Uterus (tissue), 4 donors: ENCODE measurements around the gene TP53I11. TPM values are rescaled to one million over a fixed set of nuclear protein-coding genes. Genes with fewer than 3 reads are reported as not detected.

Experiments
- DNase-seq, 2 donors: peaks; one replicate each; pipeline ENCODE4 v3.0.0-alpha.2; 2019 to 2020
- H3K27ac ChIP-seq, 2 donors: fragments of 200-600 bp; sonication (generic); 1 replicate in 1 of 2; 2 replicates in 1 of 2; pipeline ENCODE4 v1.5.1; 2016 to 2018
- H3K27me3 ChIP-seq, 2 donors: fragments of 200-600 bp; sonication (generic); one replicate each; pipeline ENCODE4 v1.5.1; 2018 to 2019; ENCODE audit warnings: control low read depth in 1 of 2
- H3K36me3 ChIP-seq, 2 donors: fragments of 200-600 bp; sonication (generic); one replicate each; pipeline ENCODE4 v1.5.1; 2019; ENCODE audit warnings: control low read depth in 1 of 2
- H3K4me1 ChIP-seq, 2 donors: fragments of 200-600 bp; sonication (generic); one replicate each; pipeline ENCODE4 v1.5.1; 2018 to 2019; ENCODE audit warnings: control low read depth in 1 of 2
- H3K4me3 ChIP-seq, 2 donors: fragments of 200-600 bp; sonication (generic); 1 replicate in 1 of 2; 2 replicates in 1 of 2; pipeline ENCODE4 v1.5.1; 2018 to 2019; ENCODE audit warnings: mild to moderate bottlenecking in 1 of 2
- H3K9me3 ChIP-seq, 2 donors: fragments of 200-600 bp; sonication (generic); one replicate each; pipeline ENCODE4 v1.5.1; 2019; ENCODE audit warnings: control low read depth in 1 of 2
- POLR2A ChIP-seq, 2 donors: fragments of 450-650 bp; IDR thresholded peaks; one replicate each; pipeline ENCODE4 v1.6.1; 2016; ENCODE audit warnings: antibody characterized with exemption in 2 of 2, mild to moderate bottlenecking in 1 of 2, moderate library complexity in 1 of 2
- intact Hi-C: fragments of 100-400 bp; cut with DNase I; formaldehyde crosslinking; loops from one replicate; pipeline ENCODE4 v1.15.1; 2023; ENCODE audit warnings: low total_unique reads
- total RNA-seq, 4 donors: library from RNA; depleted of rRNA in 3 of 4; stranded (reverse); fragments of >200 nt in 3 of 4; gene quantifications; one replicate each; pipeline versions ENCODE4 v1.1.0 to v1.2.4, GENCODE V29; 2014 to 2023
- TF ChIP-seq, protein P1 (sequence below), 4 experiments: fragments of 200-600 bp in 2 of 4; fragments of 450-650 bp in 2 of 4; sonication (generic) in 2 of 4; IDR thresholded peaks; one replicate each; pipeline ENCODE4 v1.5.1; 2016 to 2019; ENCODE audit warnings: antibody characterized with exemption in 4 of 4, mild to moderate bottlenecking in 2 of 4, moderate library complexity in 1 of 4
- donor health status: DM: yes; HTN: yes; CAD: no.

TP53I11 gene
- total RNA-seq, 4 donors from 2014 or later = 3.8 to 53.9 (median 17.5) TPM

DNA sequence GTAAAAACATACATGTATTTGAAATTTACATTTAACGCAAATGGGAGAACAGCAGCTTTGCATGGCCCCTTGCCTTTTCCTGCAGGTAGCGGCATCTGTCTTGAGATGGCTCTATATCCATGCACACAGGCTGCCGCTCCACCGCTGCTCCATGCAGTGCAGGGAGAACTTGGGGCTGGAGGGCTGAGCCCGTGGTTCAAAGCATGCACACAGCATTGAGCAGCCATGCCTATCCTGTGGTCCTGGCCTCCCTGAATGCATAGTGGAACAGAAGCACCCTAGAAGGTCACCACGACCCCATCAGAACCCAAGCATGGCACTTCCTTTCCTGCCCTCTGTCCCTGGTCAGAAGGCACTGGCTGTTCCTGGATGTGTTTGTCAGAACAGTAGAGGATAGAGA lies 35.0 kb upstream of the TP53I11 start:
- intact Hi-C loops = no loop called here
- Histone ChIP-seq H3K27ac (no peak overlapping the region), H3K27me3 (no peaks in the 10 kb centered on the region), H3K4me3 (no peak overlapping the region), H3K9me3 (no peaks in the 10 kb centered on the region), H3K4me1 (no peaks in the 10 kb centered on the region), H3K36me3 (no peaks in the 10 kb centered on the region)
- no peak for TF ChIP-seq POLR2A (IDR thresholded peaks at IDR 0.05)
- TF ChIP-seq, protein P1, sequence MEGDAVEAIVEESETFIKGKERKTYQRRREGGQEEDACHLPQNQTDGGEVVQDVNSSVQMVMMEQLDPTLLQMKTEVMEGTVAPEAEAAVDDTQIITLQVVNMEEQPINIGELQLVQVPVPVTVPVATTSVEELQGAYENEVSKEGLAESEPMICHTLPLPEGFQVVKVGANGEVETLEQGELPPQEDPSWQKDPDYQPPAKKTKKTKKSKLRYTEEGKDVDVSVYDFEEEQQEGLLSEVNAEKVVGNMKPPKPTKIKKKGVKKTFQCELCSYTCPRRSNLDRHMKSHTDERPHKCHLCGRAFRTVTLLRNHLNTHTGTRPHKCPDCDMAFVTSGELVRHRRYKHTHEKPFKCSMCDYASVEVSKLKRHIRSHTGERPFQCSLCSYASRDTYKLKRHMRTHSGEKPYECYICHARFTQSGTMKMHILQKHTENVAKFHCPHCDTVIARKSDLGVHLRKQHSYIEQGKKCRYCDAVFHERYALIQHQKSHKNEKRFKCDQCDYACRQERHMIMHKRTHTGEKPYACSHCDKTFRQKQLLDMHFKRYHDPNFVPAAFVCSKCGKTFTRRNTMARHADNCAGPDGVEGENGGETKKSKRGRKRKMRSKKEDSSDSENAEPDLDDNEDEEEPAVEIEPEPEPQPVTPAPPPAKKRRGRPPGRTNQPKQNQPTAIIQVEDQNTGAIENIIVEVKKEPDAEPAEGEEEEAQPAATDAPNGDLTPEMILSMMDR (IDR thresholded peaks at IDR 0.05) = no peak
- DNase-seq = no peak

GRCh38 chr11:44983786-44984185 lies 33.1 kb upstream of the TP53I11 start:
- Histone ChIP-seq H3K27me3 (no peaks in the 10 kb centered on the region), H3K4me1 (no peaks in the 10 kb centered on the region), H3K9me3 (no peaks in the 10 kb centered on the region), H3K4me3 (no peak overlapping the region), H3K27ac (no peak overlapping the region), H3K36me3 (no peaks in the 10 kb centered on the region)
- intact Hi-C loops = no loop called here
- DNase-seq = no peak
- TF ChIP-seq POLR2A (IDR thresholded peaks at IDR 0.05) = no peak
- TF ChIP-seq, protein P1 (IDR thresholded peaks at IDR 0.05) = no peak

DNA sequence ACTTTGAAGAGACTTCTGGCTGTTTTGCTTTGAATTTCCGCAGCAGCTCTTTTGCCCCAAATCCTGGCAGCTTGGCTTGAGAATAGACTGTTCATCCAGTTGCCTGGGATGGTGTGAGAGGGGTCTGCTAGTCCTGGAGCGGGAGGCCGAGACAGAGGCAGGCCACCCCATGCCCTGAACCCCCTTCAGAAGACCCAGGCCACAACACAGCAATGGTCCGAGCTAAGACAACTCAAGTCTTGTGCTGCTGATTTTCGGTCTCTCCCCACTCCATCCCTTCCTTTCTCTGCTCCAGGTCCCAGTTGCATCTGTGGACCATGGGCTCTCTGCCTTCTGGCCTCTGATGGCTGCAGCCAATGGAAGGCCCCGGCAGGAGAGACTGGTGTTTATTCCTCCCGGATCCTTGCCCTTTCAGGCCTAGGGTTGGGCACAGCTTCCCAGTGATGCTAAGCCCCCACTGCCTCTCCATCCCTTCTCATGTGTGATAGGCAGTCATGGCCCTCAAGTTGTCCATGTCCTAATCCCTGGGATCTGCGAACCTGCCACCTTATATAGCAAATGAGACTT lies 31.9 kb upstream of the TP53I11 start:
- no peak for DNase-seq
- Histone ChIP-seq H3K36me3 (no peaks in the 10 kb centered on the region), H3K9me3 (no peaks in the 10 kb centered on the region), H3K27me3 (no peaks in the 10 kb centered on the region), H3K4me1 (no peaks in the 10 kb centered on the region), H3K27ac (no peak overlapping the region), H3K4me3 (no peak overlapping the region)
- TF ChIP-seq, protein P1 (IDR thresholded peaks at IDR 0.05) = no peak
- no peak for TF ChIP-seq POLR2A (IDR thresholded peaks at IDR 0.05)
- intact Hi-C loops = no loop called here

GRCh38 chr11:44980533-44981427 lies 30.1 kb upstream of the TP53I11 start:
- no peak for DNase-seq
- TF ChIP-seq, protein P1 (IDR thresholded peaks at IDR 0.05) = no peak
- no peak for TF ChIP-seq POLR2A (IDR thresholded peaks at IDR 0.05)
- intact Hi-C loops = no loop called here
- Histone ChIP-seq H3K27ac (no peak overlapping the region), H3K9me3 (no peaks in the 10 kb centered on the region), H3K4me1 (no peaks in the 10 kb centered on the region), H3K27me3 (no peaks in the 10 kb centered on the region), H3K4me3 (no peak overlapping the region), H3K36me3 (no peaks in the 10 kb centered on the region)
